ENCODE measurements around the gene ITGB2.

DNA sequence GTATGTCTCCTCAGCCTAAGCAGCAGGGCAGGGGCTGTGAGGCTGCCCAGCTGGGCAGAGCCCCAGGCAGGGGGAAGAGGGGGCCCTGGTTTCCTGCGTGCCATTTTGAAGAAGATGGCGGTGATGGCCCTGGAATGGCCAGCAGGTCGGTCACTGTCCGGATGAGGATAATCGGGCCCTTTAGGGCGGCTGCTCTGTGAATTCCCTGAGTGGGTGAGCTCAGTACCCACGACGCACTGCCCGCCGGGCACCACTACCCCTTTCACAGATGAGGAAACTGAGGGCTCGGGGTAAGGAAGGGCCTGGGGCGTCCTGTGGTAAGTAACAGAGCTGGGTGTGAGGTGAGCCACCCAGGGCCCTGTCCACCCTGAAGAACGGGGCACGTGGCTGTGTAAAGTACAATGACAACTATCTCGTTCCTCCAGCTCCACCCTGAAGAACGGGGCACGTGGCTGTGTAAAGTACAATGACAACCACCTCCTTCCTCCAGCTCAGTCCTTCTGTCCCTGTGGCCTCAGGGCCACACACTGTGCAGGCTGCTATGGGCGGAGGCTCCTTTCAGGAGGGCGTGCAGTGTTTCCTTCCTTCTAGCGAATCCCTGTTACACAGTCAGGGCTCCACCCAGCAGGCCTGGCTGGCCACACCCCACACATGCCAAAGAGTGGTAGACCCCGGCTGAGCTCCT, 23.2 kb downstream of the ITGB2 start:
- TF ChIP-seq, protein P1, sequence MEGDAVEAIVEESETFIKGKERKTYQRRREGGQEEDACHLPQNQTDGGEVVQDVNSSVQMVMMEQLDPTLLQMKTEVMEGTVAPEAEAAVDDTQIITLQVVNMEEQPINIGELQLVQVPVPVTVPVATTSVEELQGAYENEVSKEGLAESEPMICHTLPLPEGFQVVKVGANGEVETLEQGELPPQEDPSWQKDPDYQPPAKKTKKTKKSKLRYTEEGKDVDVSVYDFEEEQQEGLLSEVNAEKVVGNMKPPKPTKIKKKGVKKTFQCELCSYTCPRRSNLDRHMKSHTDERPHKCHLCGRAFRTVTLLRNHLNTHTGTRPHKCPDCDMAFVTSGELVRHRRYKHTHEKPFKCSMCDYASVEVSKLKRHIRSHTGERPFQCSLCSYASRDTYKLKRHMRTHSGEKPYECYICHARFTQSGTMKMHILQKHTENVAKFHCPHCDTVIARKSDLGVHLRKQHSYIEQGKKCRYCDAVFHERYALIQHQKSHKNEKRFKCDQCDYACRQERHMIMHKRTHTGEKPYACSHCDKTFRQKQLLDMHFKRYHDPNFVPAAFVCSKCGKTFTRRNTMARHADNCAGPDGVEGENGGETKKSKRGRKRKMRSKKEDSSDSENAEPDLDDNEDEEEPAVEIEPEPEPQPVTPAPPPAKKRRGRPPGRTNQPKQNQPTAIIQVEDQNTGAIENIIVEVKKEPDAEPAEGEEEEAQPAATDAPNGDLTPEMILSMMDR (IDR thresholded peaks at IDR 0.05) = no peak
- TF ChIP-seq POLR2A (IDR thresholded peaks at IDR 0.05; ENCODE audit: low read depth) (no peak), EP300 (IDR thresholded peaks at IDR 0.05) (no peak)
